MM.1S (cell line): ENCODE results near the gene PRKG1.

ENCODE experiments used
- CTCF ChIP-seq: fragments of 300-600 bp; sonication (generic); IDR thresholded peaks from 2 replicates; pipeline ENCODE4 v1.5.1; 2016; ENCODE audit warnings: antibody characterized with exemption, low read length, mixed read lengths
- EZH2phosphoT487 ChIP-seq: fragments of 300-600 bp; sonication (generic); IDR thresholded peaks from 2 replicates; pipeline ENCODE4 v1.6.1; 2018; ENCODE audit warnings: antibody characterized with exemption, low read length

- TF ChIP-seq CTCF, result no peak
- TF ChIP-seq EZH2phosphoT487, result no peak
Measured at GRCh38 chr10:51564896-51565510, 490.7 kb downstream of the PRKG1 start.
